ENCODE results near the gene SYNE1.

- no peak for TF ChIP-seq CTCF (IDR thresholded peaks at IDR 0.05 in 8 of 11, conservative IDR thresholded peaks at IDR 0.05 in 3 of 11)
- no peak for TF ChIP-seq POLR2A (IDR thresholded peaks at IDR 0.05)
These were observed 490.8 kb downstream of the SYNE1 start for GRCh38 chr6:152146385-152146784.
